Activated CD4-positive, alpha-beta T cell treated with anti-CD3 and anti-CD28 coated beads for 48 hours (primary cell): Measurements from ENCODE around the gene PAQR6.
A peak's percentile ranks its signal among the peaks of the same experiment; 100 is the strongest.

Experiments
- DNase-seq: peaks from one replicate; pipeline ENCODE4 v3.0.0-alpha.2; 2020

PAQR6 gene

DNA sequence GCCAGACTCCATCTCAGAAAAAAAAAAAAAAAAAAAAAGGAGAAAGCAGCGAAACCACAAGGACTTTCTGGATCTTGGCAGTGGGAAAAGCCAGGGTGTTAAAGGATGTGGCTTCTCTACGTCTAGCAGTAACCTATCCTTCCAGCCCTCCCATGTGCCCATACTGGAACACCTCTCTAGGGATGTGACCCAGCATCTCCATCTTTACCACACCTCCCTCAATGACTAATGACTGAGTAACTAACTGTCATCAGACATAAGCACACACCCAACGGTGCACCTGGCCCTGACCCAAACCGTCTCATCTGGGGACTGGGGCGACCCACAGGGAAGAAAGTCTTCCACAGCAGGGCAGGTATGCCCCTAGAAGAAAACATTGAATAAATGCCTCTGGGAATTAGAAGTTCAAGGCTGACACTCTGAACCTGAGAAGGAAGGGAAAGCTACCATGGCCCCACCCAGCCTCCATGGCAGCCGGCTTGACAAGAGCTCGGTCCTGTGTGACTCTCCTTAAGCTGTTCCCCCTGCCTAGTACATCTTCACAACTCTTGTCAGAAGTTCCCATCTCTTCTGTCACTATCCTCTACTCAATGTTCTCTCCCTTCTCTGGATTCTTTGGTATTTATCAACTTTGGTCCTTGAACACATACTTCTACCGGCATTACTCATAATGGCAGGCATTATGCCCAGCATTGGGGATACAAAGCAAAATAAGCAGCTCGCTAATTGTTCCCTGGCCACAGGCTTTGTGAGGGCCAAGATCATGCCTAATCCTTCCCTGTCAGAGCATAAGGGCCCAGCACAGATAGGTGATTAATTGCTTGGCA lies 14.8 kb upstream of the PAQR6 start:
- DNase-seq, result no peak

- no peak for DNase-seq
Measured at GRCh38 chr1:156260896-156261295, 13.0 kb upstream of the PAQR6 start.

DNA sequence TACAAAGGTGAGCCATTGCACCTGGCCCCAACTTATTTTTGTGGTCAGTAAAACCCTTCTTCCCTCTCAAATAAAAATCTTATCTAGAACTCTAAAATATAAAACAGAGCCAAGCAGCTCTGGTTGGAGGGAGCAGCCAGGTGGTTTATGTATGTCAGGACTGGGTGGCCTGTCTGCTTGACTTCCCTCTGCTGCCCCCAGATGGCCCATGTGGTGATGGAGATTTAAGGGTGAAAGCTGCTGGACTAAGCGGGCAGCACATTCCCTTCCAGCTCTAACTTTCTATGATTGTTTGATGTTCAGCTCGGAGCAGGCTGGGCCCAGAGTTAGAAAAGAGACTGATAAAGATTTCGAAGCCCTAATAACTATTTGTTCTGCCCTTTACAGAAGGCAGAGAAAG lies 11.9 kb upstream of the PAQR6 start:
- DNase-seq, result no peak

GRCh38 chr1:156258859-156259258 lies 11.0 kb upstream of the PAQR6 start:
- DNase-seq, result no peak

DNA sequence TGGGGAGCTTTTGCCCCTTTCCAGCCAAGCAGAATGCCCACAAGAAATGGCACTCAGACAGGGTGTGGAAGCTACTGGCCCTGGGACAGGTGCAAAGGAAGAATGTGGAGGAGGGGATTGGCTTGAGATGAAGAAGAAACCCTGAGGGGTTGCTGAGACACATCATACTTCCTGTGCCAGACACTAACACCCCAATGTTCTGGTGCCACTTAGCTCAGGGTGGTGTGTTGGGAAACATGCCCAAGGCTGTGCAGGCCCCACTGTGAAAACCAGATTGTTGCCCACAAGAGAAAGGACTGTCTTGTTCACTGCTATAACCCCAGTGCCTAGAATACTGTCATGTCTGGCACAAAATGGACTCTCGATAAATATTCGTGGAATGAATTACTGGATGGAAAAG lies 9.9 kb upstream of the PAQR6 start:
- no peak for DNase-seq

- no peak for DNase-seq
Measured at GRCh38 chr1:156253634-156254033, 5.8 kb upstream of the PAQR6 start.

DNA sequence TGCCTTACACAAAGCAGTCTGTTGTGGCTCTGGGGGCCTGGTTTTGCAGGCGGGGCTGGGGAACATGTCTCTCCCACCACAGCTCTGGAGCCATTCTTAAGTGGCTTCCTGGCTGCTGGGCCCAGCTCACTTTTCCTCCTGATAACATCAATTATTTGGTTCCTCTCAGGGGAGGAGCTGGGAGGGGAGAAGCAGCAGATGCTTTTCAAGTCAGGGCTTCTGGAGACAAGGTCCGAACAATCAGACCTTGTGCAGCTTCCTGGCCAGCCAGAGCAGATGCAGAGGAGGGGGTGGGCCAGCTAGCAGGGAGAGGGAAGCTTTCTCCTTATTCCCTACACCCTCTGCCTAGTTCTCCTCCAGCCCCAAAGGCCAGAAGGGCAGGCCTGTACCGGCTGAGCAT lies 3.7 kb upstream of the PAQR6 start:
- no peak for DNase-seq

GRCh38 chr1:156249593-156249992 lies 1.7 kb upstream of the PAQR6 start:
- no peak for DNase-seq

- no peak for DNase-seq
Measured at GRCh38 chr1:156248323-156248683, 447 bp upstream of the PAQR6 start.

DNA sequence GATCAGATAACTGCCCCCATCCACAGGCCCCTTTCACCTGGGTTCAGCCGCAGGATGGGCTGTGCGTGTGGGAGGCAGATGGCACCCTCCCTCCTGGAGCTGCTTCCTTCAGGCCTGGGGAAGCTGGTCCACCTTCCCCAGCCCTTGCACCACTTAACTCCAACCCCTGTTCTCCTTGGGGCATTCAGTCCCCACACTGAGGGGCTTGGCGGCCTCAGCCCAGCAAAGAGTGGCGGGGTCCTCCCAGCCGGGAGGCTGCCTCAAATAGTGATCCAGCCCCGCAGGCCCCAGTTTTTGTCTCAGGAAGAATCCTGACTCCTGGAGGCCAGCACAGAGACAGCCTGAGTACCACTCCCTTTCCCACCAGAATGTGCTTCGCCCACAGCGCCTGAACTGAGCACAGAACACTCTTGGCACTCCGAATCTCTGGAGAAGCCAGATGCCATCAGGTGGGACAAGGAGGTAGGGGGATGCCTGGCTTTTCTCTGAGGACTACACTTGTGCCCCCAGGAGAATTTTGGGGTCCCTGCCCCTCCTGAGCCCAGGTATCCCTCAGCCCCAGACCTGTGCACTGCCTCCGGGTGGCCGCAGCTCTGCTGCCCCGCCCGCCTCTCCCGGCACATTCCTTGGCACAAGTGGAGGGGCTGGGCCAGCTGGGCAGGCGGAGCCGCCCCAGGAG lies 936 bp downstream of the PAQR6 start:
- DNase-seq, result no peak

GRCh38 chr1:156246241-156246780 lies 1.5 kb downstream of the PAQR6 start:
- DNase-seq, result no peak

DNA sequence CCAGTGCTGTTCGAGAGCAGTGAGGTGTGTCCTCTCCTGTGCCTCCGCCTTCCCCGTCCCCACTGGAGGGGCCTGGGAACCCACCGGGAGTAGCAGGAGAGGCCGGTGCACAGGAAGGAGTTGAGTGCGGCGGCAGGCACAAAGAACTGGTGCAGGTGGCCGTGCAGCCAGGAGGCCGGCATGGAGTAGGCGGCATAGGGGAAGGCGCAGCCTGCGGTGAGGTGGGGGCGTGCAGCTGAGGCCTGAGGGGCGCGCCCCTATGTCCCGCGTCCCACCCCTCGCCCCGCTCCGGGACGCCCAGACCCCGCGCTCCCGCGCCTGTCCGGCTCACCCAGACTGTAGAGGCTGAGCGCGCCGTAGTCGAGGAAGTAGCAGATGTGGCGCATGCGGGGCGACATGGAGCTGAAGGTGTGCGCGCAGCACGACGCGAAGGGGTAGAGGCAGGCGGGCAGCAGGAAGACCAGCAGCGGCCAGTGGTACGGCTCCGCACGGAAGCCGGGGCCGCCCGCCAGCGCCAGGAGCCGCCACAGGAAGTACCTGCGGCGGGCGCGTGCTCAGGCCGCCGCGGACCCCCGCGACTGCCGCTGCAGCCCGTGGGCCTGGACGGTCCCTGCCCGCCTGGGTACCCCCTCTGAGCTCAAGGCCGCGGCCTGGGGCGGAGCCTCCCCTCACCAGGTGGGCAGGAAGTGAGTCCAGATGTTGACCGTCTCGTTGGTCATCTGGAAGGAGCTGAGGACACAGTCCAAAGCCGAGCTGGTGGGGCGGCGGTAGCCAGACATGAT lies 2.2 kb downstream of the PAQR6 start:
- DNase-seq, result peak; percentile 49

- no peak for DNase-seq
Measured at GRCh38 chr1:156244712-156245111, 3.1 kb downstream of the PAQR6 start.

DNA sequence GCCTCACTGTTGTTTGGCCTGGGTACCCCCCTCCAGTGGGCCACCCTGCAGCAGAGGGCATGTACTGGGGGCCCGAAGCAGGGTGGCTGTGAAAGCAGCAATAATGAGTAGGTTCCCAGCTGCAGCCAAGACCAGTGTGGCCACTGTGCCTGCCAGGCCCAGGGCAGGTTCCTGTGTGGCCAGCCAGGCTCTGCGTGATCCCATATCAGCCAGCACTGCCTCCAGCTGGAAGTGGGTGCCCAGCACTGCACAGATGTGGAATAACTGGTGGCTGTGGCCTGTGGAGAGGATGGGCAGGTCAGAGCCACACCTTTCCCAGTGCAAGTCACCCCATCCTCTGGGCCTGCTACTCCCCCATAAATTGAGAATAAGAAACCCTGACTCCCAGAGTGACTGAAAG lies 3.7 kb downstream of the PAQR6 start:
- DNase-seq, result no peak

DNA sequence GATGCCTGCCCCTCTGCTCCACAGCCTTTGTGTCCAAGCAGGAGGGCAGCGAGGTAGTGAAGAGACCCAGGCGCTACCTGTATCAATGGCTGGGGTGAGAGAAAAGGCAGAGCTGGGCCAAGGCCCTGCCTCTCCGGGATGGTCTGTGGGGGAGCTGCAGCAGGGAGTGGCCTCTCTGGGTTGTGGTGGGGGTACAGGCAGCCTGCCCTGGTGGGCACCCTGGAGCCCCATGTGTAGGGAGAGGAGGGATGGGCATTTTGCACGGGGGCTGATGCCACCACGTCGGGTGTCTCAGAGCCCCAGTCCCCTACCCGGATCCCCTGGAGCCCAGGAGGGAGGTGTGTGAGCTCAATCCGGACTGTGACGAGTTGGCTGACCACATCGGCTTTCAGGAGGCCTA lies 5.1 kb downstream of the PAQR6 start:
- DNase-seq, result no peak

GRCh38 chr1:156241926-156242325 lies 5.9 kb downstream of the PAQR6 start, which contains the start of gene BGLAP:
Gene BGLAP, plus strand, starts transcription at chr1:156242184. Its CDS starts 48 bp downstream, at chr1:156242232.
- no peak for DNase-seq

GRCh38 chr1:156241311-156241811 lies 6.5 kb downstream of the PAQR6 start:
- no peak for DNase-seq

DNA sequence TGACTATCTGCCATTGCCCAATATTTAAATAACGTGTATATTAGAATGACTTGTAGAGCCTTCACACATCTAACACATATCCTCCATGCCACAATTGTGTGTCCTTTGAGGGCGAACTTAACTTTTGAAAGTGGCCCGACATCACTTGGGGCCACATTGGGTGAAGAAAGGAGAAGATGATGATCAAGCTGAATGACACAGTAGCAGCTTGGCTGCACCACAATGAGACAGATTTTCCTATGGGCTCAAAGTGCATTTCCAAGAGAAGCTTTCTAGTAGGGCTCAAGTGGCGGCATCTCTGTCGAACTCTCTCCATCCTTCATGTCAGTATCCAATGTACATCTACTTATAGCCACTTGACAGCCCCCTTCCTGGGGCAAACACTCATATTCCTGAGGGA lies 9.6 kb downstream of the PAQR6 start:
- DNase-seq, result no peak

DNA sequence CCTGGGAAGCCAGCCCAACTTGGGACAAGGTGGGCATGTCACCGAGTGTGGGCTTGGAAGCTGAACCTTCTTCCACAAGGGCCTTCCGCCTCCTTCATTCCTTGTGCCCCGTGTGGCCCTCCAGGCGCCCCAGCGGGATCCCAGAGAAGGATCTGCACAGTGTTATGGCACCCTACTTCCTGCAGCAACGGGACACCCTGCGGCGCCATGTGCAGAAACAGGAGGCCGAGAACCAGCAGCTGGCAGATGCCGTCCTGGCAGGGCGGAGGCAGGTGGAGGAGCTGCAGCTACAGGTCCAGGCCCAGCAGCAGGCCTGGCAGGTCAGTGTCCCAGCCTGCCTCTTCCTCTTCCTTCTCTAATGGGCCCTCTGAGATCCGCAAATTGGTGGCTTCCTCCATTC lies 11.7 kb downstream of the PAQR6 start:
- no peak for DNase-seq

- DNase-seq, result no peak
Measured at GRCh38 chr1:156233426-156234127, 14.3 kb downstream of the PAQR6 start.

GRCh38 chr1:156232201-156232894 lies 15.5 kb downstream of the PAQR6 start:
- DNase-seq, result no peak

DNA sequence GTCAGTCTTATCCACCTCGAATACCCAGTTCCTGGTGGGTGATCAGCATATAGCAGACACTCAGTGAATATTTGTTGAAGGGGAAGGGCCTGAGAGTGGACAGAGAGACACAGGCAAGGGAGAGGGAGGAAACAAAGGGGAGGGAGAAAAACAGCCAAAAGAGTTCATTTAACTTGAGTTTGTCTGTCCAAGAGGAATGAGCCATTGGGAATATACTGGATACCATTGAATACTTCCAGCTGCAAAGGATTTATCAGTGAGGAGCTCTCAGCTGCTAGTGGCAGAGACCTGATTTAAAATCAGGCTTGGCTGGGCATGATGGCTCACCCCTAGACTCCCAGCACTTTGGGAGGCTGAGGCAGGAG lies 17.4 kb downstream of the PAQR6 start:
- no peak for DNase-seq
